OCI-LY1 (cell line): ENCODE measurements around the gene SUGCT.

Experiments used
- H2AFZ ChIP-seq: fragments of 200-600 bp; sonication (generic), shearing (Covaris generic); 2 replicates; pipeline ENCODE4 v1.6.0; 2014; ENCODE audit warnings: antibody characterized with exemption, mild to moderate bottlenecking, low read length
- H3F3A ChIP-seq: fragments of 200-600 bp; sonication (generic), shearing (Covaris generic); 2 replicates; pipeline ENCODE4 v1.6.0; 2014; ENCODE audit warnings: mild to moderate bottlenecking, antibody characterized with exemption, low read length, moderate library complexity; ENCODE audit not compliant: insufficient read depth
- H3K27ac ChIP-seq: fragments of 200-600 bp; sonication (generic); 2 replicates; pipeline ENCODE4 v1.5.1; 2014; ENCODE audit warnings: low read length, mixed run types, mild to moderate bottlenecking, low read depth; ENCODE audit not compliant: poor library complexity, severe bottlenecking
- H3K27me3 ChIP-seq: fragments of 200-600 bp; sonication (generic); 2 replicates; pipeline ENCODE4 v1.6.0; 2014; ENCODE audit warnings: antibody characterized with exemption, mild to moderate bottlenecking, low read length, moderate library complexity; ENCODE audit not compliant: insufficient read depth
- H3K36me3 ChIP-seq: fragments of 200-600 bp; sonication (generic); 2 replicates; pipeline ENCODE4 v1.6.1; 2014; ENCODE audit warnings: mild to moderate bottlenecking, antibody characterized with exemption, low read length, moderate library complexity, mixed read lengths; ENCODE audit not compliant: insufficient read depth
- H3K4me1 ChIP-seq: fragments of 200-600 bp; sonication (generic); 2 replicates; pipeline ENCODE4 v1.5.1; 2014; ENCODE audit warnings: mild to moderate bottlenecking, low read length, moderate library complexity; ENCODE audit not compliant: insufficient read depth, severe bottlenecking
- H3K4me2 ChIP-seq: fragments of 200-600 bp; sonication (generic), shearing (Covaris generic); 2 replicates; pipeline ENCODE4 v1.6.1; 2014; ENCODE audit warnings: low read length
- H3K4me3 ChIP-seq: fragments of 200-600 bp; sonication (generic); 2 replicates; pipeline ENCODE4 v1.5.1; 2014; ENCODE audit warnings: low read length, low read depth, mild to moderate bottlenecking, mixed read lengths; ENCODE audit not compliant: poor library complexity, severe bottlenecking
- H3K79me2 ChIP-seq: fragments of 200-600 bp; shearing (Covaris generic); 2 replicates; pipeline ENCODE4 v1.6.1; 2016; ENCODE audit warnings: mixed run types, low read length, mixed read lengths; ENCODE audit not compliant: insufficient read depth
- H3K9ac ChIP-seq: fragments of 200-600 bp; sonication (generic), shearing (Covaris generic); 2 replicates; pipeline ENCODE4 v1.6.1; 2014; ENCODE audit warnings: mild to moderate bottlenecking, low read length, mixed read lengths
- H3K9me2 ChIP-seq: fragments of 200-600 bp; sonication (generic), shearing (Covaris generic); 2 replicates; pipeline ENCODE4 v1.6.1; 2014; ENCODE audit warnings: low read depth, mild to moderate bottlenecking, low read length, mixed read lengths
- H3K9me3 ChIP-seq: fragments of 200-600 bp; shearing (Covaris generic); 2 replicates; pipeline ENCODE4 v1.6.1; 2014; ENCODE audit warnings: low read length, mixed read lengths
- H4K20me1 ChIP-seq: fragments of 200-600 bp; sonication (generic), shearing (Covaris generic); 2 replicates; pipeline ENCODE4 v1.6.0; 2016; ENCODE audit warnings: mild to moderate bottlenecking, low read length; ENCODE audit not compliant: insufficient read depth
- EZH2 ChIP-seq: fragments of 200-600 bp; sonication (generic), shearing (Covaris generic); IDR thresholded peaks from 2 replicates; pipeline ENCODE4 v1.8.0; 2017; ENCODE audit warnings: borderline replicate concordance, mixed run types, mild to moderate bottlenecking, antibody characterized with exemption, low read length, moderate library complexity, mixed read lengths
- TF ChIP-seq, protein P1 (sequence below): fragments of 200-600 bp; sonication (generic), shearing (Covaris generic); IDR thresholded peaks from 2 replicates; pipeline ENCODE4 v1.5.1; 2017; ENCODE audit warnings: mild to moderate bottlenecking, antibody characterized with exemption, low read length, moderate library complexity, mixed read lengths

The SUGCT gene

GRCh38 chr7:40811666-40812065 lies 676.9 kb downstream of the SUGCT start:
- Histone ChIP-seq H3F3A (no peaks in the 10 kb centered on the region), H3K4me3 (no peak overlapping the region), H3K9me3 (peaks cover 12% of the 10 kb centered on the region), H3K4me1 (peaks cover 38% of the 10 kb centered on the region), H3K79me2 (no peaks in the 10 kb centered on the region), H3K36me3 (no peaks in the 10 kb centered on the region), H4K20me1 (no peaks in the 10 kb centered on the region), H3K27me3 (no peaks in the 10 kb centered on the region), H2AFZ (no peak overlapping the region), H3K9me2 (no peaks in the 10 kb centered on the region), H3K27ac (peak overlapping the region; percentile 79), H3K9ac (no peak overlapping the region), H3K4me2 (no peak overlapping the region)
- no peak for TF ChIP-seq EZH2
- TF ChIP-seq, protein P1, sequence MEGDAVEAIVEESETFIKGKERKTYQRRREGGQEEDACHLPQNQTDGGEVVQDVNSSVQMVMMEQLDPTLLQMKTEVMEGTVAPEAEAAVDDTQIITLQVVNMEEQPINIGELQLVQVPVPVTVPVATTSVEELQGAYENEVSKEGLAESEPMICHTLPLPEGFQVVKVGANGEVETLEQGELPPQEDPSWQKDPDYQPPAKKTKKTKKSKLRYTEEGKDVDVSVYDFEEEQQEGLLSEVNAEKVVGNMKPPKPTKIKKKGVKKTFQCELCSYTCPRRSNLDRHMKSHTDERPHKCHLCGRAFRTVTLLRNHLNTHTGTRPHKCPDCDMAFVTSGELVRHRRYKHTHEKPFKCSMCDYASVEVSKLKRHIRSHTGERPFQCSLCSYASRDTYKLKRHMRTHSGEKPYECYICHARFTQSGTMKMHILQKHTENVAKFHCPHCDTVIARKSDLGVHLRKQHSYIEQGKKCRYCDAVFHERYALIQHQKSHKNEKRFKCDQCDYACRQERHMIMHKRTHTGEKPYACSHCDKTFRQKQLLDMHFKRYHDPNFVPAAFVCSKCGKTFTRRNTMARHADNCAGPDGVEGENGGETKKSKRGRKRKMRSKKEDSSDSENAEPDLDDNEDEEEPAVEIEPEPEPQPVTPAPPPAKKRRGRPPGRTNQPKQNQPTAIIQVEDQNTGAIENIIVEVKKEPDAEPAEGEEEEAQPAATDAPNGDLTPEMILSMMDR, result no peak

GRCh38 chr7:40815022-40815421 lies 680.2 kb downstream of the SUGCT start:
- no peak for TF ChIP-seq EZH2
- TF ChIP-seq, protein P1, result no peak
- Histone ChIP-seq H3K79me2 (no peaks in the 10 kb centered on the region), H3K9ac (no peak overlapping the region), H3K4me3 (no peak overlapping the region), H3K27ac (no peak overlapping the region), H3K9me3 (peaks cover 12% of the 10 kb centered on the region), H3K9me2 (no peaks in the 10 kb centered on the region), H3K27me3 (no peaks in the 10 kb centered on the region), H2AFZ (no peak overlapping the region), H3K4me2 (no peak overlapping the region), H4K20me1 (no peaks in the 10 kb centered on the region), H3F3A (no peaks in the 10 kb centered on the region), H3K36me3 (no peaks in the 10 kb centered on the region), H3K4me1 (peaks cover 11% of the 10 kb centered on the region)

- H3K79me2 ChIP-seq, result no peaks in the 10 kb centered on the region
- no peak overlapping the region for H3K9ac ChIP-seq
- no peak overlapping the region for H3K27ac ChIP-seq
- H3K36me3 ChIP-seq, result no peaks in the 10 kb centered on the region
- H3F3A ChIP-seq, result no peaks in the 10 kb centered on the region
- no peaks in the 10 kb centered on the region for H4K20me1 ChIP-seq
- H3K4me3 ChIP-seq, result no peak overlapping the region
- H3K9me2 ChIP-seq, result no peaks in the 10 kb centered on the region
- no peak for TF ChIP-seq EZH2
- TF ChIP-seq, protein P1, result no peak
- peaks cover 6% of the 10 kb centered on the region for H3K4me1 ChIP-seq
- no peak overlapping the region for H2AFZ ChIP-seq
- no peak overlapping the region for H3K4me2 ChIP-seq
- no peaks in the 10 kb centered on the region for H3K27me3 ChIP-seq
- peaks cover 12% of the 10 kb centered on the region for H3K9me3 ChIP-seq
Observed at GRCh38 chr7:40815512-40815911, 680.7 kb downstream of the SUGCT start.
